HuH-7 (cell line): ENCODE measurements around the gene ATP1A4.
A peak's percentile ranks its signal among the peaks of the same experiment; 100 is the strongest.
"Not testable (repeated sequence)": the region's sequence is repeated elsewhere in the genome, so short reads cannot be mapped to it uniquely, and the experiment has no call there.

Source experiments
- DNase-seq: peaks from one replicate; pipeline ENCODE4 v3.0.0; 2011; ENCODE audit warnings: low spot score

Gene ATP1A4

GRCh38 chr1:160123726-160124125 is 27.7 kb upstream of the ATP1A4 start:
- DNase-seq, result no peak

GRCh38 chr1:160124705-160125478 is 26.5 kb upstream of the ATP1A4 start:
- peak; percentile 51 for DNase-seq

- DNase-seq, result no peak
Observed at GRCh38 chr1:160125746-160126145, 25.7 kb upstream of the ATP1A4 start.

GRCh38 chr1:160126342-160126741 is 25.1 kb upstream of the ATP1A4 start:
- not testable (repeated sequence) for DNase-seq

- DNase-seq, result no peak
Observed at GRCh38 chr1:160127381-160127780, 24.0 kb upstream of the ATP1A4 start.

GRCh38 chr1:160127865-160128523 is 23.4 kb upstream of the ATP1A4 start:
- DNase-seq, result no peak

GRCh38 chr1:160128636-160129035 is 22.8 kb upstream of the ATP1A4 start:
- no peak for DNase-seq

- DNase-seq, result no peak
Observed at GRCh38 chr1:160129046-160129445, 22.4 kb upstream of the ATP1A4 start.

- DNase-seq, result no peak
Observed at GRCh38 chr1:160129558-160129957, 21.8 kb upstream of the ATP1A4 start.

- no peak for DNase-seq
Observed at GRCh38 chr1:160129966-160130365, 21.4 kb upstream of the ATP1A4 start.

GRCh38 chr1:160130486-160130885 is 20.9 kb upstream of the ATP1A4 start:
- no peak for DNase-seq

GRCh38 chr1:160130939-160131338 is 20.5 kb upstream of the ATP1A4 start:
- peak; percentile 29 for DNase-seq

GRCh38 chr1:160131803-160132565 is 19.4 kb upstream of the ATP1A4 start:
- DNase-seq, result no peak

GRCh38 chr1:160133990-160134770 is 17.2 kb upstream of the ATP1A4 start:
- DNase-seq, result no peak

- DNase-seq, result no peak
Observed at GRCh38 chr1:160134791-160135572, 16.4 kb upstream of the ATP1A4 start.

- no peak for DNase-seq
Observed at GRCh38 chr1:160136121-160136925, 15.1 kb upstream of the ATP1A4 start.

- DNase-seq, result no peak
Observed at GRCh38 chr1:160136926-160137200, 14.5 kb upstream of the ATP1A4 start.

- no peak for DNase-seq
Observed at GRCh38 chr1:160137216-160137862, 14.1 kb upstream of the ATP1A4 start.

GRCh38 chr1:160139840-160140239 is 11.6 kb upstream of the ATP1A4 start:
- no peak for DNase-seq

GRCh38 chr1:160143695-160144094 is 7.7 kb upstream of the ATP1A4 start:
- no peak for DNase-seq
